Measurements from ENCODE around the gene GATA6. TPM values are rescaled to one million over a fixed set of nuclear protein-coding genes. Genes with fewer than 3 reads are reported as not detected.
"Not testable (repeated sequence)": the region's sequence is repeated elsewhere in the genome, so short reads cannot be mapped to it uniquely, and the experiment has no call there.

GATA6 gene
- total RNA-seq, 1 experiment from 2014 or later, result 73.8 TPM

- DNase-seq (ENCODE audit: low spot score), result no peak
Measured at GRCh38 chr18:22204214-22204536, 34.8 kb downstream of the GATA6 start.

GRCh38 chr18:22204996-22205395, 35.6 kb downstream of the GATA6 start:
- no peak for DNase-seq (ENCODE audit: low spot score)

GRCh38 chr18:22207021-22207758, 37.8 kb downstream of the GATA6 start:
- no peak for DNase-seq (ENCODE audit: low spot score)

GRCh38 chr18:22210311-22210754, 40.9 kb downstream of the GATA6 start:
- peak; percentile 45 for DNase-seq (ENCODE audit: low spot score)

- DNase-seq (ENCODE audit: low spot score), result no peak
Measured at GRCh38 chr18:22211657-22212056, 42.3 kb downstream of the GATA6 start.

GRCh38 chr18:22213333-22213973, 44.1 kb downstream of the GATA6 start:
- no peak for DNase-seq (ENCODE audit: low spot score)

- peak; percentile 45 for DNase-seq (ENCODE audit: low spot score)
Measured at GRCh38 chr18:22214731-22215528, 45.5 kb downstream of the GATA6 start.

GRCh38 chr18:22218835-22219234, 49.4 kb downstream of the GATA6 start:
- DNase-seq (ENCODE audit: low spot score), result no peak

GRCh38 chr18:22219568-22220355, 50.4 kb downstream of the GATA6 start:
- no peak for DNase-seq (ENCODE audit: low spot score)

- not testable (repeated sequence) for DNase-seq (ENCODE audit: low spot score)
Measured at GRCh38 chr18:22220585-22220984, 51.2 kb downstream of the GATA6 start.

- no peak for DNase-seq (ENCODE audit: low spot score)
Measured at GRCh38 chr18:22221350-22221749, 52.0 kb downstream of the GATA6 start.

- DNase-seq (ENCODE audit: low spot score), result peak; percentile 82
Measured at GRCh38 chr18:22223254-22223964, 54.0 kb downstream of the GATA6 start.

GRCh38 chr18:22223965-22224322, 54.6 kb downstream of the GATA6 start:
- no peak for DNase-seq (ENCODE audit: low spot score)

GRCh38 chr18:22224339-22224738, 55.0 kb downstream of the GATA6 start:
- no peak for DNase-seq (ENCODE audit: low spot score)

- DNase-seq (ENCODE audit: low spot score), result no peak
Measured at GRCh38 chr18:22226801-22227200, 57.4 kb downstream of the GATA6 start.

- DNase-seq (ENCODE audit: low spot score), result no peak
Measured at GRCh38 chr18:22228976-22229375, 59.6 kb downstream of the GATA6 start.

- DNase-seq (ENCODE audit: low spot score), result no peak
Measured at GRCh38 chr18:22229456-22230124, 60.2 kb downstream of the GATA6 start.

GRCh38 chr18:22230471-22230945, 61.1 kb downstream of the GATA6 start:
- DNase-seq (ENCODE audit: low spot score), result no peak

GRCh38 chr18:22233266-22233665, 63.9 kb downstream of the GATA6 start:
- DNase-seq (ENCODE audit: low spot score), result no peak

- no peak for DNase-seq (ENCODE audit: low spot score)
Measured at GRCh38 chr18:22238036-22238435, 68.6 kb downstream of the GATA6 start.
